HG02678 (cell line): ENCODE measurements around the gene FITM1.

ENCODE experiments used
- ATAC-seq: cut with Tn5 transposase; IDR thresholded peaks from one replicate; pipeline ENCODE4 v1.9.1; 2021; ENCODE audit warnings: mild to moderate bottlenecking, moderate library complexity; ENCODE audit not compliant: unreplicated experiment

FITM1 gene

DNA sequence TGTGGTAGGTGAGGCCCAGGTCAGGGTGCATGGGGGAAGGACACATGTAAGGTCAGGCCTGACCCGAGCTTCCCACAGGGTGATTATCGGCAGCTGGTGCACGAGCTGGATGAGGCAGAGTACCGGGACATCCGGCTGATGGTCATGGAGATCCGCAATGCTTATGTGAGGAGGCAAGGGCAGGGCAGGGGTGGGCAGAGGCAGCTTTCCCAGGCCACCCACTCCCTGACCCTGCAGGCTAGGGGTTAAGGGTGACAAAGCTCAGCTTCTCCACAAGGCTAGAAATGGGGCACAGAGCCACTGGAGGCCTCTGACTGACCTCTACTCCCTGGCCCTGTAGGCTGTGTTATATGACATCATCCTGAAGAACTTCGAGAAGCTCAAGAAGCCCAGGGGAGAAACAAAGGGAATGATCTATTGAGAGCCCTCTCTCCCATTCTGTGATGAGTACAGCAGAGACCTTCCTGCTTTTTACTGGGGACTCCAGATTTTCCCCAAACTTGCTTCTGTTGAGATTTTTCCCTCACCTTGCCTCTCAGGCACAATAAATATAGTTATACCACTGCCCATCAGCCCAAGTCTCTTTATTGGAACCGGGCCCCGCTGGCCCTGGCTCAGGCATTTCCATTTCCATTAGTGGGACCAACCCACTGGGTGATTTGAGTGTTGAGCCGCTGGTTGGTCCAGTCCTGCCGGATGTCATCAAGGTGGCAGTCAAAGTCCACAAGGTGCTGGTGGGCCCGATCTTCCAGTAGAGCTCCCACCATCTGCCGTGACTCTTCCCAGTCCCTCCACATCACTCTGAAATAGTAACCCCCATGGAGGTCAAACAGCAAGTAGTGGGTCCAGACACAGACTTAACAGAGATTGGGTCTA is 8.2 kb downstream of the FITM1 start:
- no peak for ATAC-seq

DNA sequence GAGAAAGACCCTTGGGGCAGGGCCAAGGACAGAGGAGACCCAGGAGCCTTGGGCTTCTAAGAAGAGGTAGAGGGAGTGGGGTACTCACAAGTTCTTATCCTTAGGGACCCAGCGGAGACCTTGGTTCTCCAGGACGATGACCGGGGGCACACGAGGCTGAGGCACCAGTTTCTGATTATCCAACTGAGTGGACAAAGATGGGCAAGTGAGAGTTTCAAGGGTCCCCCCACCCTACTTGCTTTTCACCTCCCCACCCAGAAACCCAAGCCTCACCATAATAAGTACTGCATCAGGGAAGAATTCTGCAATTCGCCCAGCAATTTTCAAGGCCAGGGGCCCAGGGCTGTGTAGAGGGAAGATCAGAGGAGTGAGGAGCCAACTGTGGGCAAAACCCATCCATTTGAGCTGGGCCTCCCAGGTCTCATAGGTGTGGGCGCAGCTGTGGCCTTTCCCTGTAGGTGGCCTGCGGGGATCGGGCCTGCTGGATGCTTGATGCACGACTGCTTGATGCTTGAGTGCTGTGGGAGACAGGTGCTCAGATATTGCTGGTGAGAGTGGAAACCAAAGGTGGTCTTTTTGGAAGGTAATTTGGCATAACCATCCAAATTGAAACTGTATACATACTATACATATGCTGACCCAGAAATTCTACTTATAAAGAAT is 8.9 kb downstream of the FITM1 start:
- ATAC-seq, result no peak

DNA sequence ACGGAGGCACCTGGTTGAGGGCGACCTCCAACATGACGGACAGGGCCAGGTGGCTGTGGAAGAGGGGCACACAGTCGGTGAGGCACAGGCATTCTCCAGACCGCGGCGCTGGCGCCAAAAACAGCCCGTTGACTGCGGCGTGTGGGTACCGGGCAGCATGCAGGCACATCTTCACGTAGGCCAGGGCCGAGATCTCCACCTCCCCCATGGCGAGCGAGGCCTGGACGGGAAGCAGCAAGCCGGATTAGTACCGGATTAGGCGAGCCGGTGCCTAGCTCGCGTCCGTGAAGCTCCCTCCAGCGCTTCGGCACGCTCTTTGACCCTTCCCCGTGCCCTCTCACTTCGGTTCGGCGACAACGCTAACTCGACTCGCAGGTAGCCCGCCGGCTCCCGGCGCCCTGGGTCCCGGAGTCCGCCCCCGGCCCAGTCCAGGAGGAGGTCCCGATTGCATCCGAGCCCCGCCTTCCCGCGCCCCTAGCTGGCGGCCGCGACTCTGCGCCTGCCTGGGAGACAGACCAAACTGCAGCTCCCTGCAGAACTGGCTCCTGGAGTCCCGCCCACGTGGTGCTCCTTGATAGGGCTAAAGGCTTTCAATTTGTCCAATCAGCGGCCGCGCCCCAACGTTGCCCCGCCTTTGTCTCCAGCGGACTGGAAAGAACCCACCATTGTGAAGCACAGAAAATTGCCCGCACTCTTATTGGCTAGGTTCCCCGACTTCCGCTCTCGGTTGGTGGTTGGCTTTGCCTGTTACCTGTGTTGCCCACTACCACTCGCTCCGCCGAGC is 10.8 kb downstream of the FITM1 start, which contains the start of gene EMC9:
Gene EMC9 (minus strand): TSS at position 495 of the 784 bp plus-strand sequence. CDS start 287 bp downstream, at position 208.
- ATAC-seq, result peak; percentile 88

DNA sequence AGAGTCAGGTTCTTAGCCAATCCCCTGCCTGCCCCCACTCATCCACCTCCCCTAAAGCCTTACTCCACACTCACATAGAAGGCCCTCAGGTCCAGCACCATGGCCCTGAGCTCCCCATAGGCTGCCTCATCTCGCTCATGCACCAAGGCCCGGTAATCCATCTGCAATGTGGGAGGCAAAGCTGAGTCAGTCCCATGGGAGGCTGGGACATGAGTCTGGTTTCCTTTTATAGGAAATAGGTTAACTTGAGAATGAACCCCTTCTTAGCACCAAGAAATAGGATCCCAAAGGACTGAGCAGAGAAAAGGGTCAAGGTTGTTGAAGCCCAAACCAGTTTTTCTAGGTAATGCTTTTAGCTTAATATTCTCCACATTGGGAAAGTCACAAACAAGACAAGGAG is 13.1 kb downstream of the FITM1 start:
- ATAC-seq, result no peak

DNA sequence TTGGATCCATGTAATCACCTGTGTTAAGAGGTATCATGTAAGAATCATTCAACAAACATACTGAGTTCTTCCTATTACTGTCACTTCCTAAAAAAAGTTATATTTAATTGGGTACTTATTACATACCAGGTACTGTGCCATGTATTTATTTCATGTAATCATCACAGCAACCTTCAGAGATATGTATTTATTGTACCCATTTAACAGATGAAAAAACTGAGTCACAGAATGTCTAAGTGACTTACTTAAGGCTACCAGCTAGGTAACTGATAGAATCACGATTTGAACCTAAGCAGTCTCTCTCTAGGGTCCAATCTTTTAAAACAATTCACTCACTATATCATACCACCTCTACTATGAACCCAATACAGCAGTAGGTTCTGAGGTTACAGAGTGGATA is 14.0 kb downstream of the FITM1 start:
- no peak for ATAC-seq

DNA sequence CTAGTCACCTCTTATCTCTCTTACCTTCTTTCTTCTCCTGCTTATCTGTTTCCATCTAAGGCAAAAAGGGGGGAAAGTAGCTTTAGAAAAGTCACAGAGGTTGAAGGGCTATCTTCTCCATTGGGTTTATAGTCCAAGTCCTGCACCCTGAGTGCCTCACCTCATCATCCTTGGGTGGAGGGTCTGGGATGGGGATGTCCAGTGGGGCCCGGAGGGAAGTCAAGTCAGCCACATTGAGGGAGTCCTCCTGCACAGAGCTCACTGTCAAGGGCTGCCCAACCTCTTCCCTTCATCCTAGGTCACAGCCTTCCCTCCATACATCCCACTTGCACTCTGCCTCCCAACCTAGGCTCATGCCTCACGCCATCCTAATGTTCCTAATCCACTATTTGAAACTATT is 14.8 kb downstream of the FITM1 start:
- no peak for ATAC-seq

DNA sequence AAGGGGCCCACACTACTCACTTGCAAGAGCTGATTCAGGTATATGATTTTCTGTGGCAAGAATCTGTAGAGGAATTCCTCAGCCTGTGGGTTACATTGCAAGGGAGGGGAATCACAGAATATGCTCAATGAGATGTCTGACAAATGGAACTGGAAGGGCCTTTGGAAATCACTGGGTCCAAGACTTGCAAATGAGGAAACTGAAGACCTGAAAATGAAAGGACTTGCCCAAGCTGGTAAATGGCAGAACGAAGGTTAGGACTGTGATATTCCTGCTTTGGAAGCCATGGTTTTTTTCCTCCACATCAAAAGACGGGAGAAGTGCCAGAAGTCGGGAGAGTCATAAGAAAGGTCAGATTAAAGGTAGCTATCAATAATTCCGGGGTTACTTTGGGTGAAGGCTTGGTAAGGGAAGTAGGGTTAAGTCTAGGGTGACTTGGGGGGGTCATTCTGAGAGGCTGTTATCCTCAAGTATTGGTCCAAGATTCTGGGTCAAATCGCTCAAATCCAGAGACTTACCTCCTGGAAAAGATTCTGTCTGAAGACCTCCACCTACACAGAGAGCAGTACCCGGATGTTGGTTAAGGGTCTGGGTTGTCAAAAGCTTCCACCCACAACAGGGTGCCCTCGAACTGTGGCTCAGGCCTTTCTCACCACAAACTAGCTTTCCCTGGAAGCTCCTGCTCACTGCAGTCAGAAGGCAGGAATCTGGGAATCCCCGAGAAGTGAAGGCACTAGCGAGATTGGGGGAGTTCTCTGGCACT is 15.4 kb downstream of the FITM1 start:
- ATAC-seq, result no peak

DNA sequence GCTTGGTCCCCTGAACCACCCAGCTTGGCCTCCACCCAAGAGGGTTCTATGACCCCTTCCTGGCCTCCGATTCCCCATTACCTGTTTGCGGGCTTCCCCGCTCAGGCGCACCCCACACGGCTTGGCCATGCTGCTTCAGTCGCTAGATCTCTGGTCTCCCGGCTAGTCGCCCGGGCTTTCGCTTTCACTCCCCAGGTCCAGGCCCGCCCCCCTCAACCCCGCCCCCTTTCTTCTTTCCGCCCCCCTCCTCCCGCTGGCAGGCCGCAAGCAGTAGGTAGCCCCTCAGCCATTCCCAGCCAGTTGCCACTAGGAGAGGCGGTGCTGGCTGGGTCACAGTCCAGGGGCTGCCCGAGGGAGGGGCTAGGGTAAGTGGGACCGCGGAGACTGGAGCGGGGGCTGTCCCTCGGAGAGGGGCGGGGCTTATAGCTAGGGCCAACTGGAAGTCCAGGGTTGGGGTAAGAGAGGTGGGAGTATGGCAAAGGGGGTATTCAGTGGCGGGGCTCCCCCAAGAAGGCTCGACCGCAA is 16.1 kb downstream of the FITM1 start, which contains the start of gene PSME2:
Gene PSME2 (minus strand): TSS at position 158 of the 525 bp plus-strand sequence. CDS start 29 bp downstream, at position 129.
- peak; percentile 59 for ATAC-seq

DNA sequence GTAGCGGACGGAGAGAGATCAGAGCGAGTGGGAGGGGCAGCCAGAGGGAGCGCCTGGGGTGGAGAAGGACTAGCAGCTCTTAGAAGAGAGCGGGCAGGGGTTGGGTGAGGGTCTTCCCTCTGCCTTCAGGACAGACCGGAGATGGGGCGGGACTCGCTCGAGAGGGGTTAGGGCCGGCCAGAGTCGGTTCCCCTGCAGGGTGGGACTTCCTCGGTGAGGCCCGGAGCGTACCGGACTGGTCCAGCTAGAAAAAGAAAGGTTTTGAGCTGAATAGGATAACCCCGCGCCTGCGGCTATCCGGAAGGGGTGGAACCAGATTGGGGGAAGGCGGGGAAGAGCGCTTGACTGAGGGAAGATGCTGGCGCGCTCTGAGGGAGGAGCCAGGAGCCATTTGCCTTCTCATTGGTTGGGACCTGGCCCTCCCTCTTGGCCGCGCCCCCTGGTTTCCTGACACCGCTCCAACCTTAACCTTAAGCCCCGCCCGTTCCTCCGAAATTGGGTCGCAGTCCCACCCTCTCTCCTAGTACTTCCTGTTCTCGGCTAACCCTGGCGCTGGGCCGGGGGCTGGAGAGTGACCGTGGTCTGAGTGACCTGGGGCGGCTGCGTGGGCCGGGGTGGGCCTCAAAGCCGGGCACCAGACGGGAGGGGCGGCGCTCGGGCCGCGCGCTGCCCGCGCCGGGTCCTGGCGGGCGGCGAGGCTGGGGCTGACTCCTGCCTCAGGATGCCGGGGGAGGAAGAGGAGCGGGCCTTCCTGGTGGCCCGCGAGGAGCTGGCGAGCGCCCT is 16.7 kb downstream of the FITM1 start, which contains the start of gene RNF31:
Gene RNF31 (plus strand): TSS at position 521 of the 783 bp plus-strand sequence. CDS start 201 bp downstream, at position 722.
- ATAC-seq, result peak; percentile 84

DNA sequence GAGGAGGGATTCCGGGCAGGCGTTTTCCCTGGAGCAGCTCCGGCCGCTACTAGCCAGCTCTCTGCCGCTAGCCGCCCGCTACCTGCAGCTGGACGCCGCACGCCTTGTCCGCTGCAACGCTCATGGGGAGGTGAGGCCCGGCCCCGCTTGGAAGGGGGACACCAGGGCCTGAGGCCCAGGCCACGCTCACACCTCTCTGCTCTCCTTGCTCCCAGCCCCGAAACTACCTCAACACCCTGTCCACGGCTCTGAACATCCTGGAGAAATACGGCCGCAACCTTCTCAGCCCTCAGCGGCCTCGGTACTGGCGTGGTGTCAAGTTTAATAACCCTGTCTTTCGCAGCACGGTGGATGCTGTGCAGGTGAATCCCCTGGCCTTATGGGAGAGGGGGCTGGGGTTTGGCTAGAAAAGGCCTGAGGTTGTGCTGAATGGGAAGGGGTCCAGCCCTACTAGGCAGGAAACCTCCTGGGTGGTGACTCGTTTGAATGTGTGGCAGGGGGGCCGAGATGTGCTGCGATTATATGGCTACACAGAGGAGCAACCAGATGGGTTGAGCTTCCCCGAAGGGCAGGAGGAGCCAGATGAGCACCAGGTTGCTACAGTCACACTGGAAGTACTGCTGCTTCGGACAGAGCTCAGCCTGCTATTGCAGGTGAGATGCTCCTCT is 17.4 kb downstream of the FITM1 start:
- no peak for ATAC-seq

DNA sequence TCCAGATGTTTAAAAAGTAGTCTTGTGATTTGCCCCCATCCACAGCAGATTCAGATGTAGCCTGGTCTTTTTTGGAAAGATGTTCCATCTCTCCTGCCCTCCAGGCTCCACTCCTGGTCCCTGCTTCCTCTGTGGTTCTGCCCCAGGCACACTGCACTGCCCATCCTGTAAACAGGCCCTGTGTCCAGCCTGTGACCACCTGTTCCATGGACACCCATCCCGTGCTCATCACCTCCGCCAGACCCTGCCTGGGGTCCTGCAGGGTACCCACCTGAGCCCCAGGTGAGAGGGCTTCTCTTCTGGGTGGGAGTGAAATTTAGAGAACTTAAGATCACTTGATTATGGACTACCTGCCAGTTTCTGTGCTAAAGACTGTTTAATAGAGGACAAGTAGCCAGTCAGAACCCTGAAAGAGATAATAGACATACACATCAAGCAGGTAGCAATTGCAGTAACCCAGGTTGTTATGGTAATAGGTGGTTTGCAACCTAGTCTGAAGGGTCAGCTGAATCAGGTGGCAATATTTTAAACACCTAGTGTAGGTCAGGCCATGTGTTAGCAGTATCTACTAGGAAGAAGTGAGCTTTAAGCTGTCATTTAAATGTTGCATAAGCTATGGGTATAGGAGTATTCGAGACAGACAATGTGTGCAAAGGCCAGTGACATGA is 19.0 kb downstream of the FITM1 start:
- ATAC-seq, result no peak

DNA sequence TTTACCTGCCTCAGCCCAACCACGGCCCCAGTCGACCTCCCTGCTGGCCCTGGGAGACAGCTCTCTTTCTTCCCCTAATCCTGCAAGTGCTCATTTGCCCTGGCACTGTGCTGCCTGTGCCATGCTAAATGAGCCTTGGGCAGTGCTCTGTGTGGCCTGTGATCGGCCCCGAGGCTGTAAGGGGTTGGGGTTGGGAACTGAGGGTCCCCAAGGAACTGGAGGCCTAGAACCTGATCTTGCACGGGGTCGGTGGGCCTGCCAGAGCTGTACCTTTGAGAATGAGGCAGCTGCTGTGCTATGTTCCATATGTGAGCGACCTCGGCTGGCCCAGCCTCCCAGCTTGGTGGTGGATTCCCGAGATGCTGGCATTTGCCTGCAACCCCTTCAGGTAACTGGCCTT is 19.6 kb downstream of the FITM1 start:
- ATAC-seq, result no peak

DNA sequence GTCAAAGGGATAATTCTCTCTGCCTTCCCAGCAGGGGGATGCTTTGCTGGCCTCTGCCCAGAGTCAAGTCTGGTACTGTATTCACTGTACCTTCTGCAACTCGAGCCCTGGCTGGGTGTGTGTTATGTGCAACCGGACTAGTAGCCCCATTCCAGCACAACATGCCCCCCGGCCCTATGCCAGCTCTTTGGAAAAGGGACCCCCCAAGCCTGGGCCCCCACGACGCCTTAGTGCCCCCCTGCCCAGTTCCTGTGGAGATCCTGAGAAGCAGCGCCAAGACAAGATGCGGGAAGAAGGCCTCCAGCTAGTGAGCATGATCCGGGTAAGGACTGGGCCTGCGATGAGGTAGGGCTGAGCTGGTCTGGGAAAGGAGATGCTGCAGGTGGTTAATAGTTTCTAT is 20.1 kb downstream of the FITM1 start:
- ATAC-seq, result no peak

DNA sequence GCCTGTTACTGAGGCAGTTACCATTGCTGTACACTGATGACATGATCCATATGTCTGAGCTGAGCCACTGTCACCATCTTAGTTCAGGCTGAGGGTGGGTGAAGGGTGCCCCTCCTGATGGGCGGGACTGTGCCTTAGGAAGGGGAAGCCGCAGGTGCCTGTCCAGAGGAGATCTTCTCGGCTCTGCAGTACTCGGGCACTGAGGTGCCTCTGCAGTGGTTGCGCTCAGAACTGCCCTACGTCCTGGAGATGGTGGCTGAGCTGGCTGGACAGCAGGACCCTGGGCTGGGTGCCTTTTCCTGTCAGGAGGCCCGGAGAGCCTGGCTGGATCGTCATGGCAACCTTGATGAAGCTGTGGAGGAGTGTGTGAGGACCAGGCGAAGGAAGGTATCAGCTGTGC is 20.5 kb downstream of the FITM1 start:
- no peak for ATAC-seq

DNA sequence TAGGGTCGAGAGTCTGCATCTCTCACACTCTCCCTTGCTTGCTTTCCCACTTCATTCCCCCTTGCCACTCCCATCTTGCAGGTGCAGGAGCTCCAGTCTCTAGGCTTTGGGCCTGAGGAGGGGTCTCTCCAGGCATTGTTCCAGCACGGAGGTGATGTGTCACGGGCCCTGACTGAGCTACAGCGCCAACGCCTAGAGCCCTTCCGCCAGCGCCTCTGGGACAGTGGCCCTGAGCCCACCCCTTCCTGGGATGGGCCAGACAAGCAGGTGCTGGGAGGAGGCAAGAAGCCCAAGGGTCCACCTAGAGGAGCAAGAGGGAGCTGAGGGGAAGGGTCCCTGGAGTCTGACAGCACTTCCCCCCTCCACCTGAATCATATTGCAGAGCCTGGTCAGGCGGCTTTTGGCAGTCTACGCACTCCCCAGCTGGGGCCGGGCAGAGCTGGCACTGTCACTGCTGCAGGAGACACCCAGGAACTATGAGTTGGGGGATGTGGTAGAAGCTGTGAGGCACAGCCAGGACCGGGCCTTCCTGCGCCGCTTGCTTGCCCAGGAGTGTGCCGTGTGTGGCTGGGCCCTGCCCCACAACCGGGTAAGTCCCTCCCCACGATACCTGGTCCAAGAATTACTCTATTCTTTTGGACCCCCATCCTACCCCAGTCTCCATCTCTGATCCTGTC is 21.1 kb downstream of the FITM1 start:
- no peak for ATAC-seq

DNA sequence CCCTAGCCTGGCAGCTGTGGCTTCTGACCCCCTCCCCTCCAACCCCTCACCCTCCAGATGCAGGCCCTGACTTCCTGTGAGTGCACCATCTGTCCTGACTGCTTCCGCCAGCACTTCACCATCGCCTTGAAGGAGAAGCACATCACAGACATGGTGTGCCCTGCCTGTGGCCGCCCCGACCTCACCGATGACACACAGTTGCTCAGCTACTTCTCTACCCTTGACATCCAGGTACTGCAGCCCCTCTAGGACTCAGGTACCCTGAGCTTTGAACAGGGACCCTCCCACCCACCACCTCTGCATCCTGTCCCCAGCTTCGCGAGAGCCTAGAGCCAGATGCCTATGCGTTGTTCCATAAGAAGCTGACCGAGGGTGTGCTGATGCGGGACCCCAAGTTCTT is 24.6 kb downstream of the FITM1 start:
- no peak for ATAC-seq

DNA sequence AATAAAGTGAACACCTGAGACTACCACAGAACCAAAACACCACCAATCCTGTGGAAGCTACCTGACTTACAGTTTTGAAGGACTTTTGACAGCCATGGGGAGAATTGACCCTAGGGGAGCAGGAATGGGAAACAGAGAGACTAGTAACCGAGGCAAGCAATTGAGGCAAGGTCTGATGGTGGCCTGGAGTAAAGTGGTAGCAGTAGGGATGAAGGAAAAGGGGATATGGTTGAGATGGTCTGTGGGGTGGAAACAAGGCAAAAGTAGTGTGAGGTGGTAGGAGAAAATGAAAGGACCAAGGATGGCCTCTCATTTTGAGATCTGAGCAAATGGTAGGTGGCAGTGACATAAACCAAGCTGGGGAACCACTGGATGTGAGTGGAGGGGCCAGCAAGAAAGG is 26.4 kb downstream of the FITM1 start:
- ATAC-seq, result no peak

DNA sequence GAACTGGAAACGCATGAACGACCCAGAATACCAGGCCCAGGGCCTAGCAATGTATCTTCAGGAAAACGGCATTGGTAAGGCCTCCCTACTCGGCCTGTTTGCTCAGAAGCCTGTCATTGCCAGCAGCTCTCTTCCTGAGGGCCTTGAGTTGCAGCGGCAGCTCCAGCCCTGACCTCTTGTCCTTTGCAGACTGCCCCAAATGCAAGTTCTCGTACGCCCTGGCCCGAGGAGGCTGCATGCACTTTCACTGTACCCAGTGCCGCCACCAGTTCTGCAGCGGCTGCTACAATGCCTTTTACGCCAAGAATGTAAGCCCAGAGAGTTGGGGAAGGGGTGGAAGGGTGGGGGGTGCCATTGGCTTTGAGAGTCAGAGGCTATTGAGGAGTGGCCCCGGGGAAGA is 26.9 kb downstream of the FITM1 start:
- ATAC-seq, result no peak
